NB4 (cell line): ENCODE measurements around the gene DGCR2.

Source experiments
- CTCF ChIP-seq: IDR thresholded peaks from one replicate; pipeline ENCODE4 v1.5.1; 2012; ENCODE audit warnings: low read depth, low read length
- MYC ChIP-seq: IDR thresholded peaks from 2 replicates; pipeline ENCODE4 v1.6.1; 2011; ENCODE audit warnings: low read depth, low read length
- POLR2A ChIP-seq: IDR thresholded peaks from 2 replicates; pipeline ENCODE4 v1.6.1; 2011; ENCODE audit warnings: mild to moderate bottlenecking; ENCODE audit not compliant: insufficient read length; ENCODE audit errors: extremely low read depth
- TF ChIP-seq, protein P1 (sequence below): IDR thresholded peaks from 2 replicates; pipeline ENCODE4 v1.6.1; 2011; ENCODE audit warnings: low read depth, low read length

- TF ChIP-seq CTCF: no peak
- no peak for TF ChIP-seq POLR2A
- TF ChIP-seq, protein P1, sequence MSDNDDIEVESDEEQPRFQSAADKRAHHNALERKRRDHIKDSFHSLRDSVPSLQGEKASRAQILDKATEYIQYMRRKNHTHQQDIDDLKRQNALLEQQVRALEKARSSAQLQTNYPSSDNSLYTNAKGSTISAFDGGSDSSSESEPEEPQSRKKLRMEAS: no peak
- no peak for TF ChIP-seq MYC
Measured at GRCh38 chr22:19147195-19147780, 25.1 kb upstream of the DGCR2 start.
